Activated T-helper 1 cell treated with anti-CD3 and anti-CD28 coated beads, Interleukin-2, amount 50 U/mL, for 16 hours (primary cell): ENCODE data around the gene DGCR6L.
"Not testable (repeated sequence)": the region's sequence is repeated elsewhere in the genome, so short reads cannot be mapped to it uniquely, and the experiment has no call there.

Experiments
- DNase-seq, 2 donors: peaks; one replicate each; pipeline ENCODE4 v3.0.0-alpha.2; 2020; ENCODE audit warnings: low read depth in 1 of 2, low spot score in 1 of 2

Gene DGCR6L

GRCh38 chr22:20277936-20278635, 41.8 kb downstream of the DGCR6L start:
- DNase-seq = not testable (repeated sequence)

- DNase-seq = no peak
These were observed 43.4 kb downstream of the DGCR6L start for GRCh38 chr22:20276468-20276867.

DNA sequence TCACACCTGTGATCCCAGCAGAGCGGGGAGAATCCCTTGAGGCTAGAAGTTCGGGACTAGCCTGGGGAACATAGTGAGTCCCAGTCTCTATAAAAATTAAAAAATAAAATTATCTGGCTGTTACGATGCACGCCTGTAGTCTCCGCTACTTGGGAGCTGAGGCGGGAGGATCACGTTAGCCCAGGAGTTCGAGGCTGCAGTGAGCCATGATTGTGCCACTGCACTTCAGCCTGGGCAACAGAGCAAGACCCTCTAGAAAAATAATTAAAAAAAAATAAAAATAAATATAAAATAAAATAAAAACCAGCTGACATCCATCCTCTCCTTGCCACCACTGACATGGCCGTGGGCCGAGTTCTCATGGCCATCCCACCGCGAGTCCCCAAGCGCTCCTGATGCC, 44.0 kb downstream of the DGCR6L start:
- no peak for DNase-seq

- not testable (repeated sequence) for DNase-seq
These were observed 44.5 kb downstream of the DGCR6L start for GRCh38 chr22:20275325-20275724.

GRCh38 chr22:20274374-20274773, 45.5 kb downstream of the DGCR6L start:
- not testable (repeated sequence) for DNase-seq

DNA sequence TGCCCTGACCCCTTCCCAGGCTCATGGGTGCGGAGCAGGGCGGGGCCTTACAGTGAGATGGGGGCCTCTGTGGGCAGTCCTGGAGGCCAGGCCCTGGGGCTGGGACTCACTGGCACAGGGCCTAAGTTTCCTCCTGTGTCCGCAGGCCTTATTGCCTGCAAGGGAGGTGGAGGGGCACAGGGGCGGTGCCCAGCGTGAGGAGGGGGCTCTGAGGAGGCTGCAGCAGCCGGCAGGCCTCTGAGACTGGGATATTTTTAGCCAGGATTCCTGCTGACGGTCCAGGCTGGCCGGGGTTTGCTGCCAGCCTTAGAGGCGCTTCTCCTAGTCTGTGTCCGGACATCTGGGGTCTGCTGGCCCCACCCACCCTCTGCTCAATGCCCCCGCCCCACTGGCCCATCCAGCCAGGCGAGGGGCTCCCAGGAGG, 46.1 kb downstream of the DGCR6L start:
- DNase-seq = no peak

DNA sequence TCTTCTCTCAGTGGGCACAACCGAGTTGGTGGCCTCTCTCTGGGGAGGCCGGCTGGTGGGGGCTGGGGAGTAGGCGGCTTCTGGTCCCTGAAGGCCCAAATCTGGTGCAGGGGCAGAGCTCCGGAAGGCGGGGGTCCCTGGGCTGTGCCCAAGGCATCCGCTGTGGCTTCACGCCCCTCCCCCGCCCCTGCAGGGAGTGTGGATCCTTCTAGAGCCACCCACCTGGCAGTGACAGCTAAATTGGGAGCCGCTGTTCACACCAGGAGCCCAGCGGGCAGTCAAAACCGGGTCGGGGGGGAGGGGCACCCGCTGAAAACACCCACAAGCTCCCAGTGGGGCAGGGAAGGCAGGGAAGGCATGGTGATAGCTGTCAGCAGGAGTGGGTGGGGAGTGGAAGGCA, 47.2 kb downstream of the DGCR6L start:
- DNase-seq = no peak

GRCh38 chr22:20272174-20272573, 47.7 kb downstream of the DGCR6L start:
- DNase-seq = no peak

GRCh38 chr22:20271114-20271994, 48.5 kb downstream of the DGCR6L start:
- DNase-seq = no peak

DNA sequence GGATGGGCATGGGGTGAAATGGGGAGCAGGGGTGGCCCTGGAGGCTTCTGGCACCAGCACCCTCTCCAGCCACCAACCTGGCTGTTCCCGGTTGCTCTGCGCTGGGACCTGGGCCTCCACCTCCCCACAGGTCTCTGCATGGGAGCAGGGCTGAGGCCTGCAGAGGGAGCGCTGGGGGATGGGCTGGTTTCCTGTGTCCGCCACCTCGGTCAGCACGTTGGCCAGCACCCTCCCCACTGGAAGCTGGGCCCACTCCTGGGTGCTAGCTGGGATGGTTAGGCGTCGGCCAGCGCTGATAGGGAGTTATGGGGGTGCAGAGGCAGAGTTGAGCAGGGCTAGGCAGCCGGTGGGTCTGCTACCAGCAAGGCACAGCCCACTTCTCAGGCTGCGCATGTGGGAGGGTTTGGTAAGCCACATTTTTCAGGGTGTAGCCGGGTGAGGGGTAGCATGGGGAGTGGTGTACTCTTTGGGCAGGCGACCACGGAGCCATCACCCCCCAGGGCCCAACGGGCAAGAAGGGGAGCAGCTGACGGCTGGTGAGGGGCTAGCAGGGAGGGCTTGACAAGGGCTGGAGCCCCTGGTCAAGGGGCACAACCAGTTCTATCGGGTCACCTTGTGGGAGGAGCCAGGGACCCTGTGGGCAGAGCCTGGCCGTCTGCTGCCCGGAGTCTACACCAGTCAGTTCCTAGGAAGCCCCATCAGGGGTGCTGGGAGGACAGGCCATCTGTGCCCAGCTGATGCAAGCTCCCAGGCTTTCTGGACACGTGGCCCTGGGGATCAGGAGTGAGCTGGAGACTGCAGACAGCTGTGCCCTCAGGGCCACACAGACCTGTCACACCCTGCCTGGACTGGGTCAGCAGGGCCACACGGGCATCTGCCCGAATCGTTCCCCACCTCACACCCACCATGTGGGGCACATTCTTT, 49.4 kb downstream of the DGCR6L start:
- not testable (repeated sequence) for DNase-seq

- DNase-seq = not testable (repeated sequence)
These were observed 50.2 kb downstream of the DGCR6L start for GRCh38 chr22:20269673-20270072.

GRCh38 chr22:20269201-20269600, 50.7 kb downstream of the DGCR6L start:
- not testable (repeated sequence) for DNase-seq

DNA sequence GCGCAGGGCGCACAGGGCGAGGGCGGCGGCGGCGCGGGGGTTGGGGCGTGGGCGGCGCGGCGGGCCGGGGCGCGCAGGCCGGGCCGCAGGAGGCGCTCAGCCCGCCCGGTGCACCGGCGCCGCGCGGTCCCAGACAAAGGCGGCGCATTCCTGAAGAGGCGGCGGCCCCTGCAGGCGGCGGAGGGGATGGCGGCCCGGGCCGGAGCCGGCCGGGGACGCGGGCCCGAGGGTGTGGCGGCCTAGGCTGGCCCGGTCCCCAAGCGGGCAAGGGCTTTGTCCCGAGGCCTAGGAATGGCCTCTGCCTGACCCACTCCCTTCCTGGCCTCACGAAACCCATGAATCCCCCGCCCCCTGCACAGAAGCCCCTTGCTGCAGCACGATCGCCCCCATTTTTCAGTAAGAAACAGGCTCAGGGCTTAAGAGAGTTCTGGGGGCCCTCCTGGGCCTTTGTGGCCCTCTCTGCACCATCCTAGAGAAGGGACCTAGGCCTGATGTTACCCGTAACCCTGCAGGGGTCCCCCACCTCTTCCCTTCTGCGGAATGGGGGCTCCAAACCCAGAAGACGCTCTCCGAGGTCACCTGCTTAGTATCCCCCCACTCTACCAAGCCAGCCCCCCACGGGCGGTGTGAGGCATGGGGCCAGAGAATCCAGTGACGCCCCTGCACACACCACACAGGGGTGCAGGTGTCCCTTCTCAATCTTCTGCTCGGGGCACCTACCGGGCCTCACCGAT, 51.4 kb downstream of the DGCR6L start, which contains the start of gene RTN4R:
Gene RTN4R (minus strand): TSS at position 40 of the 734 bp plus-strand sequence. CDS start 226 bp downstream, outside the sequence.
- peak; percentile 22 to 36 for DNase-seq

DNA sequence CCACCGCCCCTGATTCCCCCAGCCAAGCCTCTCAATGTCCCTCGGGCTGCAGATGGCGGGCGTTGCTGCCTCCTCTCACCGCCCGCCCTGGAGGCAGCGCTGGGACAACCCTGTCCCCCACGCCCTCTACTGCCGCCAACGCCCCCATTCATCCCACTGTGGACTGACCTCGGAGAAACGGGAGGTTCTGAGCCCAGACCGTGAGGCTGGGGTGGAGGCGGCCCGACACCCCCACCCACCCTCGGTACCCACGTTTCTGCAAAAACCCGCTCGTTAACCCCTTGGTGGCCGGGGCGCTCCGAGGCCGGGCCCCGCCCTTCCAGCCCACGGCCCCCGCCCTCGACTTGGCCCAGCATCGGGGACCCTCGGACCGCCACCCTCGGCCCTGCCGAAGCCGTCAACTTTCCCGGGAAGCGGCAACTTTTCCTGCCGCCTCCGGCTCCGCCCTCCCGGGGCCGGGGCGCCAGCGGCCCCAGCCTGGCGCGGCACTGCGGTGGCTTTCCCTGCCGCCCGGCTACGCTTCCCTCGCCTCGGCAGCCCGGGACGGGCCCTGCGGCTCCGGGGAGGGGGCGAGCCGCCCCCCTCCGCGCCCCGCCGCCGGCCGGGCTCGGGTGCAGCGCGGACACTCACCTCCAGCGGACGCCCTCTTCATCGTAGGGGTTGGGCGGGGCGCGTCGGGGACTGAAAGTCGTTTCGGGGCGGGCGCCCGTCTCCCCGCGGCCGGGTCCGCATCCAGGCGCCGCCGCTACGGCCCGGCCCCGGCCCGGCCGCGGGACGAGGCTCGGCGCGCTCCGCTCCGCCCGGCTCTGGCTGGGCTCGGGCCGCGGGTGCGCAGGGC, 52.2 kb downstream of the DGCR6L start:
- no peak for DNase-seq

GRCh38 chr22:20266667-20267440, 53.0 kb downstream of the DGCR6L start:
- not testable (repeated sequence) for DNase-seq

DNA sequence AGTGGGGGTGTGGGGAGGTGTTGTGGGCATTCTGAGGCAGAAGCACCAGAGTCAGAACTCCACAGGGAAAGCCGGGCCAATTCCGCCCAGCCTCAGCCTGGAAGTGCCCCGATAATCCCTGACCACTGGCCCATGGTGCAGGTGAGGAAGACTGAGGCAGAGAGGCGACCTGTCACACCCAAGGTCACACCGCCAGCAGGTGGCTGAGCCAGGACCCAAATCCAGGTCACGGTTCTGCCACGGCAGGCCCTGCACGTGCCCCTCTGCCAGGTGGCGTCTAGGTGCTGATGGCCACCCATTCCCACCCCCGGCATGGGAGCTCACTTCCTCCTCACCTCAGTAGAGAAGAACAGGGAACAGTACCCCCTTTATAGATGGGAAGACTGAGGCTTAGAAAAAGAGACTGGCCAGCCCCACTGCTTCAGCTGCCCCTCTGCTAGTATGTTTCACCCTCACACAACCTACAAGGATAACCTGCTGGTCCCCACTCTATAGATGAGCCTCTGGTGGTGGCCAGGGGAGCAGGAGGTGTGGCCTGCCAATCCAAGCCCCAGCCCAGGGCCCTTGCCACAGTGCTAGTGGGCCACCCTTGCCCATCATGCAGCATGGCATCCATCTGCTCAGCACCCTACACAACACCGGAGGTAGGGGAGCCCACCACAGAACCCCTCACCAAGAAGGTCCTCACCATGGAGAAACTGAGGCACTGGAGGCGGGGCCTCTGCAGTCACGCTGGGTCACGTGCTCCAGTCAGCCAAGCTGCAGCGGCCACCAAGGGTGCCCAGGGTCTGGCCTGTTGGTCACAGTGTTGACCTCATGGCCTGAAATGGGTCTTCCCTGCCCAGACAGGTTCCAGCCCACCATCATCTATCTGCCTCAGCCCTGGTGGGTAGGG, 53.8 kb downstream of the DGCR6L start:
- DNase-seq = not testable (repeated sequence)

GRCh38 chr22:20264614-20265452, 55.0 kb downstream of the DGCR6L start:
- no peak for DNase-seq
